Adipose tissue (tissue), 3 donors: ENCODE measurements around the gene TIGD2. TPM values are rescaled to one million over a fixed set of nuclear protein-coding genes. Genes with fewer than 3 reads are reported as not detected.

Source experiments
- H3K27ac ChIP-seq: one replicate; pipeline ENCODE4 v1.5.1; 2013; ENCODE audit warnings: low read depth, low read length
- WGBS, 3 donors: extraction: QIAGEN DNeasy Blood & Tissue Kit; methylation state at CpG; one replicate each; pipeline ENCODE4 v1.1.7; 2013; 5-methylcytosine and 5-hydroxymethylcytosine counted together
- polyA plus RNA-seq, 3 donors: library from polyadenylated mRNA; stranded (reverse); fragments of 200-250 nt; gene quantifications; one replicate each; pipeline ENCODE4 v1.2.3, GENCODE V29; 2013
- donor health status: healthy with polysubstance abuse.
- donor health status: Bipolar disorder and iron deficiency.
- donor health status: healthy.

Gene TIGD2
- polyA plus RNA-seq, 3 donors = 1.5 to 2.3 (median 2.0) TPM

- 92 to 94% (median 92%) methylated on average over 12 of the region's 12 CpGs for WGBS, 3 donors
- H3K27ac ChIP-seq = no peak overlapping the region
Measured at GRCh38 chr4:89156174-89156914, 45.0 kb downstream of the TIGD2 start.

DNA sequence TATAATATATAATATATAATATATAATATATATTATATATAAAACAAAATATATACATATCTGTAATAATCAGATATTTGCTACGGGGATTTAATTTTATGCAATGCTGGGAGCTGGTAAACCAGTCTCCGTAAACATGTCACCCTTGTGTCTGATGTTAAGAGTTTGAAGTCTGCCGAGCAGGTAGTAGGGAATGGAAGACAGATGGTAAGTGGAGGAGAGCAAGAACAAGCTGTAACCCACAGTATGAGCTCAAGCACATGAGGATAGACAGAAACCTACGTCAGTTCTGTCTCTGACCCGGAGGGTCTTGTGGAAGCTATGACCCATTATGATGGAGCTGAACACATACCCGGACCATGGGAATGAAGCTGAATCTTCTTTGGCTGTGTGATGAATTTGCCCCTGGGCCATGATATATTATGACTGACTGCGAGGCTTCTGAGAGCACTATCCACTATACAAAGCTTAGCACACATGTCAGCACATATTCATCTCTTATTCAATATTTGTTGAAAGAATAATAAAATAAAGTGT is 46.2 kb downstream of the TIGD2 start:
- H3K27ac ChIP-seq = no peak overlapping the region
- WGBS, 3 donors = 86 to 92% (median 89%) methylated on average over 7 of the region's 7 CpGs

GRCh38 chr4:89158884-89159503 is 47.7 kb downstream of the TIGD2 start:
- no peak overlapping the region for H3K27ac ChIP-seq
- 0 to 7% (median 3%) methylated on average over 2 of the region's 2 CpGs for WGBS, 3 donors

DNA sequence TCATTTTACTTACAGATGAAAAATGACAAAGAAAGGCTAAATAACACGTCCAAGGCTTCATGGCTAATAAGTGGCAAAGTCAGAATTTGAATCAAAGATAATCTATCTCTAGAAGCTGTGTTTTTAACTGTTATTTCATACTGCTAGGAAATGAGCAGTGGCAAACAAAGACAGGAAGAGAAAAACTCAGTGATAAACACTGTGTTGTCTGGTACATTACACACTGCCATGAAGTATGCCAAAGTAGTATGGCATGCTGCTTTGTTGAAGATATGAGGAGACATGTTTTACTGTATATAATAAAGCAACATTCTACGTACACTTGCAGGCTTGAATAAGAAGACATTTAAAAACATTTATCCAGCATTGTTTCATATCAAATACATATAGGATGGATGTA is 49.5 kb downstream of the TIGD2 start:
- no peak overlapping the region for H3K27ac ChIP-seq
- WGBS, 3 donors = 84 to 87% (median 86%) methylated on average over 2 of the region's 2 CpGs

- H3K27ac ChIP-seq = no peak overlapping the region
- 74 to 94% (median 81%) methylated on average over 2 of the region's 2 CpGs for WGBS, 3 donors
Measured at GRCh38 chr4:89161841-89162240, 50.5 kb downstream of the TIGD2 start.

GRCh38 chr4:89162496-89162895 is 51.2 kb downstream of the TIGD2 start:
- 65 to 85% (median 75%) methylated on average over 3 of the region's 3 CpGs for WGBS, 3 donors
- no peak overlapping the region for H3K27ac ChIP-seq

DNA sequence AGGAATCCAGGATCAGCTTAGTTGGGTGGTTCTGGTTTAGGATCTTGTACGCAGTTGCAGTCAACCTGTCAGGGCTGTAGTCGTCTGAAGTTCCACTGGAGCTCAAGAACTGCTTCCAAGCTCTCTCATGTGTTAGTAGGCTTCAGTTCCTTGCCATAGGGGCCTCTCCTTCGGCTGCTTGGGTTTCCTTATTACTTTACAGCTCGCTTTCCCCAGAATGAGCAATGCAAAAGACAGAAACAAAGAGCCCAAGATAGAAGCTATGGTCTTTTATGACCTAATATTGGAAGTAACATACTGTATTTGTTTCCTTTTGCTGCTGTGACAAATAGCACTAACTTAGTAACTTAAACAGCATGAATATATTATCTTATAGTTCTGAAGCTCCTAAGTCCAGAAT is 51.7 kb downstream of the TIGD2 start:
- H3K27ac ChIP-seq = no peak overlapping the region
- 90 to 95% (median 93%) methylated on average over 4 of the region's 4 CpGs for WGBS, 3 donors

DNA sequence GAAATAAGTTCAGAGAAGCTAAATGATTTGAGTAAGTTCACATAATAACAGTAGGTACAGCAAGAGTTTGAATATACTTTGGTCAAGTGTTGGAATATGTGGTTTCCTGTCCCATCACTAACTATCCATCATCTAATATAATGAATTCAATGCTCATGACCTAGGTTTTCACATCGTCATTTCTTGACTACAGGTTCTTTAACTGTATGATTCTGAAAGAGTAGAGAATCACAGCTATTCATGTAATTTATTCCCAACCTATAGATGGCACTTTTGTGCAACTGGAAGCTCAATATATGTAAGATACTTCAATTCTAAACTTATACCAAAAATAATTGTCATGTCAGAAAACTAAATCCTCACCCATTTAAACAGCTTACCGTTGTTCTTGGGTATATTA is 53.1 kb downstream of the TIGD2 start:
- WGBS, 3 donors = 43 to 63% (median 49%) methylated on average over 2 of the region's 2 CpGs
- no peak overlapping the region for H3K27ac ChIP-seq

Other genes starting within 250 kb of the TIGD2 start
- 10 to 100 TPM; 12.4 to 26.9 (median 12.9) TPM for gene FAM13A, start 54.3 kb upstream of the TIGD2 start, polyA plus RNA-seq
- 1 to 10 TPM in 1 of 3 donors, under 1 TPM in 2; 0.60 to 1.0 (median 0.88) TPM for gene GPRIN3, start 196.3 kb downstream of the TIGD2 start, polyA plus RNA-seq